HPDE6-E6E7 (cell line): Measurements from ENCODE around the gene PARD3B.

Experiments used
- DNase-seq: peaks from one replicate; pipeline ENCODE4 v3.0.0; 2011; ENCODE audit warnings: missing footprints; ENCODE audit errors: extremely low spot score

Gene PARD3B

DNA sequence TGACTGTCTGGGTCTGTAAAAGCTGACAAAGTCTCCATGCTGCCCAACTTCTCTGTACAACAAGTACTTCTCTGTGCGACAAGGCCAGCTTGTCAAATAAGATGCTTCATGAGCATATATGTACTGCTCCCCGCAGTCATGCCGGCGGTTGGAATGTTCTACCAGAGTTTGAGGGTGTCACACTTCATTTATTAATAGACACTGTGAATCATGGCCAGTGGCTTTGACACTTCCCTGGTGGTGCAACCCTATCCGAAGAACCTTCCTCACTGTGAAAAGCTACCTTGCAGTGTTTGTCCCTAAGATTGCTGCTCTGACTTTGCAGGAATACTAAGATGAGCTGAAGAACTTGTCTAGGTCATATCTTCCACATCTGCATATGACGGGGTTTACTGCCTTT is 1016.2 kb downstream of the PARD3B start:
- no peak for DNase-seq

DNA sequence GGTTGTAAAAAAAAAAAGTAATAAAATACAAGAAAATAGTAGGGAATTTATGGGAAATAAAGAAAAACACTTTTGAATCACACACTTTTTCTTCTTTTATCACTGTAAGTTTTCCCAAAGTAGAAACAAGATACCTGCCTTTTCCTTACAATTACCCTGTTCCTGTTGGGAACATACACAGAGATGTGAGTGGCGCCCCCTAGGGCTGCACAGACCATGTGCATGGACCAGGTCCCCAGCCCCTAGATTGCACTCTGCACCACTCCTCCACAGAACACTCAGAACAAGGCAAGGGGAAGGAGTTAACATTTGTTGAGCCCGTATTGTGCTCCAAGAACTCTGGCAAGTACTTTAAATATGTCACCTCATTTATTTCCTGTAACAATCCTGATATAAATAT is 1018.4 kb downstream of the PARD3B start:
- DNase-seq, result no peak

- DNase-seq, result no peak
These were observed 1019.3 kb downstream of the PARD3B start for GRCh38 chr2:205564346-205565141.

DNA sequence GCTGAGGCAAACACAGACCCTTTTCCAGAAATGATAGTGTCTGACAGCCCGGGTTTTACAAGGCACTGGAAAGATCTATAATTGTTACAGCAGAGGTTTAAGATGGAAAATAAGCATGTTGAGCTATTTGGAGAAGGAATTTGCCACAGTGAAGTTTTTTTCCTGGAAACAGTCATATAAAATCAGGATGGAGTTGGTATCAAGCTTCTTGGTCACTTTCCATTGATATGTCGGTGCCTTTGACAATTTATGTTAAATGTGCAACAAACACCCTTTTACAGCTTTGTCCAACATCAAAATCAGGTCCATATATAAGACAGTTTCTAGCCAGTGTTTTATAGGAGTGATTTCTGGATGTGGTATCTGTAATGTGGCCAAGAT is 1019.9 kb downstream of the PARD3B start:
- no peak for DNase-seq

DNA sequence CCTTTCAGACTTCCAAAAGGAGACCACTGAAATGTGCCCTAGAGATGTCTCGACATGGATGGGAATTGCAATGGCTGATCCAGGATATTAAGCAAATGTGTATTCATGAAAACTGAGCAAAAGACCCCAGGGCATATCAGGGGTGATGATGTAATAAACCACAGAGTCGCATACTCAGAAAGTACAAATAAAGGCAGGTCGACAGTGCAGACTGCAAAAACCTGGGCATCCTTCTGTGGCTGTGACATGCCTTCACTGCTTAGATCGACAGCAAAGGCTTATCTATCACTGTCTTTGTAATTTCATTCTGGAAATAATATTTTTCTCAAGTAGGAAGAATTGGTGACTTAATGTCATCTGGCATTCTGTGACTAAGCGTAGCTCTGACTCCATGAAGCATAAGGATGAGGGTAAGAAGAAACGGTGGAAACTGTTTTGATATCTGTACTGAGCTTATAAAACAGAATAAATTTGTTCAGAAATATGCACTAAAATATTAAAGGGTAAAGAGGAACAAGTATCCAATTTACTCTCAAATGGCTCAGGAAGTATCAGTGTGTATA is 1021.4 kb downstream of the PARD3B start:
- no peak for DNase-seq

DNA sequence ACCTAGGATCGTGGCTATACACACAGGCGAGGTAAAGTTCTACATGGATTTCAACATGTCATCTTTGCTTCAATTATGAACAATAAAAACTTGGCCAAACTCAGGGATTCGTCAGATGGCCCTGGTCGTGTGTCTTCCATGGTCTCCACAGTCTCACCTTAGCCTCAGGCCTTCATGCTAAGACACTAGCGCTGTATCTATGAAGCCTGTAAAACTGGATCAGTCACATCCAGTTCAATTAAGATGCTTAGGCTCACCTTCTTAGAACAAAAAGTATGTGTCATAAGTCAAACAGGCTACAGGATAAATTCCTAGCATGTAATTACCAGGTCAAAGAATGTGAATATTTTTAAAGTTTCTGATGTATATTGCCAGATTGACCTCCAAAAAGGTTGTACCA is 1023.3 kb downstream of the PARD3B start:
- peak; percentile 13 for DNase-seq

DNA sequence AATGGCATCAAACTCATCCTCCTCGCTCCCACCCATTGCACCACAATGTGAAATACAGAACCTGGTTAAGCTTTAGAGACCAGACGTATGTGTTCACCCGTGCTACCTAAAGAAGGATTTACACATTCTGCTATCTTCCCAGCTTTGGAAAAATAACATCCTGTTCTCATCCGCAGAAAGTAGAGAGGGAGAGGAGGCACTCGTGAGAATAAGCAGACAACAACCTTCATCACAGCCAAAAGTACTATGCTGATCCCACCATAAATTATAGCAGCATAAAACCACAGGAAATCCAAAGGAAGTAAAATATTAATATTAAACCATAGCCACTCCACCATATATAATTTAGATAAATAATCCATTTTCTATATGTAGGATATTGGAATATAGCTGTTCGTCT is 1025.4 kb downstream of the PARD3B start:
- DNase-seq, result no peak

DNA sequence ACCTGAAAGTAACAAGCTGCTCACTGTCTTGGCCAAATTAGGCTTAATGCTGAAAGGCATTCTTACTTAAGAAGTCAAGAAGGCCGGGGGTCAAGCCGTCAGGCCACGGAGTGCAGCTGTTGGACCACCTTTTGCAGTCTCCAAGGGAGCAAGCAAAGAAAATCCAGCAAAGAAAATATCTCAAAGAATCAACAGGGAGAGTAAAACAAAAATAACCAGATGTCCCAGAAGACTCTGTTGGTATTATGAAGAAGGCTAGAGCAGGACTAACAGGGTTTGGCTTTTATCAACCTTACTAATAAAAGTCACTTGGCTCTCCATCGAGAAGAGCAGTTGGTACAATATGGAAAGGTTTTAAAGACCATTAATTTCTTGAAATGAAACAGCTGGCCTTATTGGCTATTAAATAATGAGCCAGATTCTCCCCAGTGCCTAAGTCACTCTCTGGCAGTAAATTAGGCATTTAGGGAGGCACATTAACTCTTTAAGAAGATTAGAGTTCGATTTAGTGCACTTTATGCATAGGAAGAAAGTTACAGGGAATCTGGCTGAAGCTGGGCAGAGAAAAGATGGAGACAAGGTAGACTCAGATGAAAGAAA is 1026.2 kb downstream of the PARD3B start:
- no peak for DNase-seq

DNA sequence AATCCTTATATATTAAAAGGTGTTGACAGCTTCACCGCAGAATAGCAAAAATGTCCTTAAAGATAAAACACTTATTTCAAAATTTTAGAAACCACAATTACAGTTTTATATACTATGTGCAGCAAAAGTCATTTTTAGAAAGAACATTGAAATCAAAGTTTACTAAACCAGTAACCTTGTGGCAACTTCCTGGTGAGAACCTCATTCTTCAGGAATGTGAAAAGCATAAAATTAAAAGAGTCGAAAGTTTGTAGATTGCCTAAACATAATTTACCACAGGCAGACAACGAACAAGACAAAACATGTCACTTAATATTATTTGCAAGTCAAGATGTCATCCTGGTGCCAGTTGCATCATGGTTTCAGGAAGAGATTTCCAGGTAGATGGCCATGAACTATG is 1028.7 kb downstream of the PARD3B start:
- peak; percentile 21 for DNase-seq

- no peak for DNase-seq
These were observed 1034.1 kb downstream of the PARD3B start for GRCh38 chr2:205579335-205579734.

- DNase-seq, result no peak
These were observed 1035.1 kb downstream of the PARD3B start for GRCh38 chr2:205580212-205580987.

DNA sequence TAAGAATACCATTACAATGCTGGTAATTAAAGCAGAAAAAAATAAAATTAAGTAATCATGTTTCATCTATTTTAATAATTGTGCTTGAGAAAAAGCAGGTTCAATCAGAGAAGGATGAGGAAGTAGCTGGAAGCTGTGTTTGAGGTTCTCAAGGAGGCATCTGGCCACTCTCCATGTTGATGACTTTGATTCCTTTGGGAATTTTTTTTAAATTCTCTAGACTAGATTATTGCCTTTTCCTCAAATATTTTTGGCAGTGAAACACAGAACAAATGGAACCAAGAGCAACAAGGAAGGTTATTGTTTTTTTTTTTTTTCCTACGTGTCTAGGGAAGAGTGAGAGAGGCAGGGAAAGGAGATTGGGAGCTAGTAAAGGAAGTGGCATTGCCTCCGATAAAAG is 1037.1 kb downstream of the PARD3B start:
- no peak for DNase-seq

DNA sequence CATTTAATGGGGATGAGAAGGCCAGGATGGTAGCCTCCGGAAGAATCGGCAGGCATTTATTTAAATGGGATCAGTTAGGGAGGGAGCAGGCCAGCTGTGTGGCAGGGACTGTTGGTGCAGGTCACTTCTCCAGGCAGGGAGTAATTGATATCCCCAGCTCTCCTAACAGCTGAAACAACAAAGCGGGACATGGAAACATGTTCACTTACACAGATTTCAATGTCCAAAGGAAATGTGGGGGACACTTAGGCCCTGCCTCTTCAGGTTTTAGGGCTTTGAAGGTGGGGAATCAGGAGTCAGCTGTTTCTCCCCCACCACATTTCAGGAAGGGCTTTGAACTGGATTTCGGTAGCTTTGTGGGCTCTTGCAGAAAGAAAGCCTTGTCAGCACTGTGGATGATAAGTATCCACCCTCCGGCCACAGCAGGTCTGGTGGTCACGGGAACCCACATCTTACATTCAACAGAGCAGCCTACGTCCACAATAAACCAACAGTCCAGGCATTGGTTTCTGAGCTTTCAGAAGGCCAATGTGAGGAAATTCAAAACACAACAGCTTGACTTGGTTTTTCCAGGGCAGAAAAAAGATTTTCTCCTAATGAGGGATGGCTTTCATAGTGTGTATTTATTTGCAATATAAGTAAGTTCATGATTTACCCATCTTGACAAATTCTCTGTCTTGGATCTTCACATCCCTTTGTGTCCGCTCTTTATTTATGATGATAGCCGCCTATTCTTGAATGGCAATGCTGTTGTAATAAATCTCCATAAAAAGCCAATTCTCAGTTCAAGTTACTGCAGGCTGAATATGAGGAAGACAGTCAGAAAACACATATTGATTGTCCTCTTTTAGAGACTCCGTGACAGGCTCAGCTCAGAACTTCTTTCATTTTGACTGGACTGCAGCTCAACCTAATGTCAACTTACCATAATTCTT is 1040.4 kb downstream of the PARD3B start:
- no peak for DNase-seq

GRCh38 chr2:205586626-205587025 is 1041.4 kb downstream of the PARD3B start:
- DNase-seq, result no peak

DNA sequence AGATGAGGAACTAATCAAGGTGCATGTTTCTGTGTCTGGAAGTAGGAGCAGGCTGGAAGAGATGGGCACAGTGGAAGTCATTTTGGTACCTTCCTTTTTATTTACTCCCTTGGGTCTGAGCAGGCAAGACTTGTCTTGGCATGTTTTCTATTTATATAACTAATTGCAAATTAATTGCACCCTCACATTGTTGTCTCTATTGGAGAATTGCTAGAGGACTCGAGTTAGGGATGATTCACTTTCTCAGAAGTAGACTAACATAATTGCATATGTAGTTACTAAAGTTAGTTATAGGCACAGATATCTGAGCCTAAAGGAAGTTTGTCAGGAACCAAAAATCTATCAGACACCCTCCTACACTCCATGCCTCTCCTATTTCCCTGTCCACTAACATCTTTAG is 1044.2 kb downstream of the PARD3B start:
- no peak for DNase-seq

- no peak for DNase-seq
These were observed 1045.5 kb downstream of the PARD3B start for GRCh38 chr2:205590759-205591158.

GRCh38 chr2:205593891-205594290 is 1048.6 kb downstream of the PARD3B start:
- no peak for DNase-seq

GRCh38 chr2:205596581-205596980 is 1051.3 kb downstream of the PARD3B start:
- no peak for DNase-seq

GRCh38 chr2:205605638-205606304 is 1060.5 kb downstream of the PARD3B start:
- no peak for DNase-seq

- DNase-seq, result no peak
These were observed 1061.9 kb downstream of the PARD3B start for GRCh38 chr2:205607146-205607545.

- DNase-seq, result no peak
These were observed 1063.8 kb downstream of the PARD3B start for GRCh38 chr2:205609113-205609512.
